Measurements from ENCODE around the gene HGFAC.

HGFAC gene

DNA sequence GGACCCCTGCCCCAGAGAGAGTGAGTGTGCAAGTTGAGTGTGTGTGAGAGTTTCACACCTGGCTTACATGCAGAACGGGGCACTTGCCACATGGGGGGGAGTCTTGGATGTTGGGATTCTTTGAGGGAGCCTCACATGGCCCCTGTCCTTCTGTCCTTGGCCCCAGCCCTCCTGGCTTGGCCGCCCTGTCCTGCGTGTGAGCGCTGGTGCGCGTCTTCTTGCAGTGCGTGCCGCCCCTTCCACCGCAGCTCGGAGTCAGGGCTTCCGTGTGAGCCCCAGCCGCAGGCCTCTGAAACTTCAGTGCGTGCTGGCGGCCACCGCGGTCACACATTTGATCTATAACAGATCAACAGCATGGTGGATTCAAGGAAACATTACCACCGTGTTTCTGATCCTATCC, 30.1 kb upstream of the HGFAC start:
- DNase-seq, result no peak

DNA sequence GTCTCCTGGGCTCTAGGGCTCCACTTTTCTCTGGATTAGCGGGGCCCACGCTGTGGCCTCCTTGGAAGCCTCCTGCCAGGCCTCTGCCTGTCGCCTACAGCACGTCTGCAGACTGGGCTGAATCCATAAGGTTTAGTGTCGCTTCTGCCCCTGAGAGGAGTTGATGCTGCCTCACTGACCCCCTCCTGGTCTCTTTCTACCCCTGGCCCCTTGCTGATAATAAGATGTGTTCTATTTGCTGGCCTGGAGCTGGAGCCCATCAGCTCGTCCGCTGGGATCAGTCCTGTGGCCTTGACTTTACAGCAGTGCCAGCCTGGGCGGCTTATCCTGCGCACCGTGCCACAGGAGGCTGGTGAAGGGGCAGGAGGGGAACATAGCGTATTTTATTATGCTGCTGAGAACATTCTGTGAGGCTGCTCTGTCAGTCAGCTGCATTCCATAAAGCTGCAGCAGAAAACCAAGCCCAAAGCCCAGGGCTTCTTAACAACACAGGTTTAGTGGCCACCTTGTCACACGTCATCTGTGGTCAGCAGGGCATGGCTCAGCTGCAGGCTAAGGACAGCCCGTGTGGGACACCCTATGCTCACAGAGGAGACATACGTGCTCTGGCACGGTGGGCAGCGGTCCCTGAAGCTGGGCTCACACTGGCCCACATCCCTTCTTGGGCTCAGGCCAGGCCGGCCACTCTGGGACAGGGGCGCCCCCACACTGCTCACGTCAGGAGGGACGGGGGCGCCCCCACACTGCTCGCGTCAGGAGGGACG, 29.3 kb upstream of the HGFAC start:
- DNase-seq, result no peak

DNA sequence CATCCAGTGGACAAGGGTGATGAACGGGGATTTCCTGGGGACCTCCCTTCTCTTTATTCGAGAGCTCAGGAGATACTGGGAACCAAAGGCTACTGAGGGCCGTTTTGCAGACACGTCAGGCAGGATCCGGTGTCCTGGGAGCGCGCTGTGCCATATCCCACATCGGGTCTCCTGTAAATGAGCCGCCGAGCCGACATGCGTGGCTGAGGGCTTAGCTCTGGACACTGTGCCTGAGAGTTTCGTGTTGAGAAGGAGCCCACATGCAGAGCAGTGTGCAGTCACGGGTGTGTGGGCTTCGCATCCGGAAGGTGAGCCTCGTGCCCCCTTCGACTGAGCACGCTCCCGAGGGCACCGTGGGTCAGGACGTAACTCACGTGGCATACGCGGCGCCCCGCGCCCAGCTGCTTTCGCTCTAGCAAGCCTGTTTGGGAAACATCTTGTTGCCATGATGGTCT, 28.5 kb upstream of the HGFAC start:
- DNase-seq, result no peak

DNA sequence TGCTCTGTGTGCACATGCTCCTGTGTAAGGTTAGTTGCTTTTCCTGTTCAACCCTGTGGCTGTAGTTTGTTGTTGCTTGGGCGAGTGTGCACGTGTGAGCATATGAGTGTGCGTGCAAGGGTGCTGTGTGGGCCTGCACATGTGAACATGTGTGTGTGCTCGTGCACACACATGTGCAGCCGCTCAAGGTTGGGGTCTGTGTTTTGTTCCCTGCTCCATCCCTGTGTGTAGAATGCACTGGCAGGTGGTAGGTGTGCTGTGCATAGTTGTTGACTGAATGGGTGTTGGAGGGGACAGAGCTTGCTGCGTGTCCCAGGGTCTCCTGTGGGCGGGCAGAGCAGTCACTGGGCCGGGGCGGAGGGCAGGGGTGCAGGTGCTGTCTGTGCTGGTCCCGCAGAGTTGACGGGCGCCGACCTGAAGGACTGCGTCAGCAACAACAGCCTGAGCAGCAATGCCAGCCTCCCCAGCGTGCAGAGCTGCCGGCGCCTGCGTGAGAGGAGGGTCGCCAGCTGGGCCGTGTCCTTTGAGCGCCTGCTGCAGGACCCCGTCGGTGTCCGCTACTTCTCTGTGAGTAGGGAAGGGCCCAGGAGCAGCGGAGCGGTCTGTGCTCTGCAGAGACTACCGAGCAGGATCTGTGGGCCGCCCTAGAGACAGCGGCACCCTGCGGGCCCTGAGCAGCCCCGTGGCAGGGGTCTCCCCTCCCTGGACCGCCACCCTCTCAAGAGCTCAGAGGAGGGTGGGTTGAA, 27.9 kb upstream of the HGFAC start:
- no peak for DNase-seq

DNA sequence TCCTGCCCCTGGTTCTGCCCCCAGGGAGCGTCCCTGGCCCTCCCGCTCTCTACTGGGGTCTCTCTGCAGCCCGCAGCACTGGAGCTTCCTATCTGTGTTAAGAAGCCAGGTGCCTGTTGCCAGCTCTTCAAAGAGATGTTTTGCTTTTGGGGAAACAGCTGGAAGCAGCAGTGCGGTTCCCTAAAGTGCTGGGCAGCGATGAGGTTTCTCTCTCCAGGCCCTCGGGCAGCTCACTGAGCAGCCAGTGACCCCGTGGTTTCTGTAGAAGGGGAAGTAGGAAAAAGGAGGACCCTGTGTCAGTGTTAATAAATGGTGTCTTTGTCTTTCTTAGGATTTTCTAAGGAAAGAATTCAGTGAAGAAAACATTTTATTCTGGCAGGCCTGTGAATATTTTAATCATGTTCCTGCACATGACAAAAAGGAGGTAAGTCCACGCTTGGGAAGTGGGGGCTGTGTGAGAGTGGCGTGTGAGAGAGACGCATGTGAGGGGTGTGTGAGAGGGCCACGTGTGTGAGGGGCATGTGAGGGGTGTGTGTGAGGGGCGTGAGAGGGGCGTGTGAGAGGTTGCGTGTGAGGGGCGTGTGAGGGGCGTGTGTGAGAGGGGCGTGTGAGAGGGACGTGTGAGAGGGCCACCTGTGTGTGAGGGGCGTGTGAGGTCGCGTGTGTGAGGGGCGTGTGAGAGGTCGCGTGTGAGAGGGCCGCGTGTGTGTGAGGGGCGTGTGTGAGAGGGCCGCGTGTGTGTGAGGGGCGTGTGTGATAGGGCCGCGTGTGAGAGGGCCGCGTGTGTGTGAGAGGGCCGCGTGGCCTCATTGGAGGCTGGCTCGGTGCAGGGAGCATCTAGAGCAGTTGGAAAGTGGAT, 27.1 kb upstream of the HGFAC start:
- DNase-seq, result no peak

DNA sequence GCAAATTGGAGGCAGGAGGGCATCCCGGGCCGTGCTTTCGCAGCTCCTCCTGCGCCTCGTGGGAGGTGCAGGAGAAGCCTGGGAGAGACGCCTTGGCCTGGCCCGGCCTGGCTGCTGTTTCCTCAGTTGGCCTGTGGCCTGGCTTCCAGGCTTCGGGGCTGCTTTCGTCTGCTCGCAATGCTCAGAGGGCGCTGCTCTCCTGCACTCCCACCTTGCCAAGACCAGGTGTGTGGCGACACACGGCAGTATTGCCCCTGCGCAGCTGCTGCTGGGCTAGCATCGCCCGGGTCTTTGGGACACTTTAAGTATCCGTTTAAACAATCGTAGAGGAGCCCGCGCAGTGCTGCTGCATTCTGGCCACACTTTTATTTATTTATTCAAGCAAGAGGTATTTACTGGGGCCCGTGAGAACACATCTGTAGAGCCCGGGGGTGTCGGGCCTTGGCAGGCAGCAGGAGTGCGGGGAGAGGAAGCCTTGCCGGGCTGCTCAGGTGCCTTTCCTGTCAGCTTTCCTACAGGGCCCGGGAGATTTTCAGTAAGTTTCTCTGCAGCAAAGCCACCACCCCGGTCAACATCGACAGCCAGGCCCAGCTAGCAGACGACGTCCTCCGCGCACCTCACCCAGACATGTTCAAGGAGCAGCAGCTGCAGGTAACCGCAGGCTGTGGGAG, 26.2 kb upstream of the HGFAC start:
- no peak for DNase-seq

DNA sequence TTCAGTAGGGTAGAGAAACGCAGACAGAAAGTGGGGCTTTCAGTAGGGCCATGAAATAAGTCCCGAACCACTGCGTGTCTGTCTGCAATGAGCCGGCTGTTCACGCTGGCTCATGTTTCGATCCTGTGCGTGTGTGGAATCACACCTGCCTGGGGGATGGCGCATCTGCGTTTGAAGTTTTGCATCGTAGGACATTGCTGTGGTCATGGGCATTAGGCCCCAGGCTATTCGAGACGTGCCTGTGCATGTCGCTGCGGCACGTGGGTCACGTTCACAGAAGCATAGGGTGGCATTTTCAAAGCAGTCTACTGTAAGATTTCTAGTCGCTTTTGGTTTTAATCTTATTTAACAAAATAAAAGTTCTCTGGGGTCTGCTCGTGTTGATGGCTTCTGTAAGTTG, 25.5 kb upstream of the HGFAC start:
- DNase-seq, result no peak

DNA sequence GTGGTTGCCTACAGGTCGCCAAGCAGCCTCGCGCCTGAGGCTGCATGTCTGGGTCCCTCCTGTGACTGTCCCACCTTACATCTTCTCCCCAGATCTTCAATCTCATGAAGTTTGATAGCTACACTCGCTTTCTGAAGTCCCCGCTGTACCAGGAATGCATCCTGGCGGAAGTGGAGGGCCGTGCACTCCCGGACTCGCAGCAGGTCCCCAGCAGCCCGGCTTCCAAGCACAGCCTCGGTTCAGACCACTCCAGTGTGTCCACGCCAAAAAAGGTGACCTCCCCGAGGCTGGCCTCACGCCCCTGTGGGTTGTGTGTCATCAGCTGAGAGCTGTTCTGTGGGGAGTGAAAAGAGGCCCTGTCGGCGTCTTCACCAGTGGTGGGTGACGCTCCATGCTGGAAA, 24.9 kb upstream of the HGFAC start:
- no peak for DNase-seq

DNA sequence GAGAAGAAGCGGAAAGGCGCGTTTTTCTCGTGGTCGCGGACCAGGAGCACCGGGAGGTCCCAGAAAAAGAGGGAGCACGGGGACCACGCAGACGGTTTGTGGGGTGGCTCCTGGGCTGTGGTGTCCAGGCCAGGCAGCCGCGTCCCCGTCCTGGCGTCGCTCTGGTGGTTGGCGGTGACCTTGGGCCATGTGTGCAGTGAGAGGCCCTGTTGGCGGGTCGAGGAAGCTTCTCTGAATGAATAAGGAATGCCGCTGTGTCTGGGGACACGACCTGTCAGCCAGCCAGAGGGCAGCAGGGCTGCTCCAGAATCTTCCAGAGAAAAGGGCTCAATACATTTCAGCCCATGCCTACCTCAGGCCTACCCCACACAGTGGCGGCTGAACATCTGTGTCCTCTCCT, 24.3 kb upstream of the HGFAC start:
- no peak for DNase-seq

DNA sequence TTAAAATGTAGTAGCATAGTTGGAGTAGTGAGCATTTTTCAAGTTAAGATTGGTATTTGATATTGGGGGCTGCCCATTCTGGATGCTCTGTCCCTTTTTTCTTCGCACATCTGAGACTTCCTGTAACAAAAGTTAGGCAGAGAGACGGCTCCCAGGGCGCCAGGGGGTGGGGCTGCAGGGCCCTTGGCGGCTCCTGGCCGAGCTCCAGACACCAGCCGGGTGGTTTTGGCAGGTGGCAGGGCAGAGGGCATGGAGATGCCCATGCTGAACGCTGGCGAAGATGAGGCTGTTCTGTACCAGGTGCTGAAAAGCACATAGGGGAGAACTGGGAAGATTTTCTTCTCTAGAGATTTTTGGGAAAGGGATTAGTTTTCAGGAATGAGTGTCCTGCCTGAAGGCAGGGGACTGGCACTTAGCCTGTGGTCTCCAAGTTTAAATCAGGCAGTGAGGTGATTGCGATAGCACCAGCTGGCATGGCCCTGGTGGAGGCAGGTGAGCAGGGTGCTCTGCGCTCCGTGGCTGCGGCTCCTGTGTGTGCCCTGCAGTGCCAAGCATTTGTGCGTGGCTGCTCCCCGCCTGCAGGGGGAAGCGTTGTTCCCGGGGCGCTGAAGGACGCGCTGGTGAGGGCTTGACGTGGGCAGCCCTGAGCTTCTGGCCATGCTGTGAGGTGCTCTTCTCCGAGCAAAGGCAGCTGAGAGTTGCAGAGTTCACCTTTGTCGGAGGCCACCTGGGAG, 23.6 kb upstream of the HGFAC start:
- no peak for DNase-seq

DNA sequence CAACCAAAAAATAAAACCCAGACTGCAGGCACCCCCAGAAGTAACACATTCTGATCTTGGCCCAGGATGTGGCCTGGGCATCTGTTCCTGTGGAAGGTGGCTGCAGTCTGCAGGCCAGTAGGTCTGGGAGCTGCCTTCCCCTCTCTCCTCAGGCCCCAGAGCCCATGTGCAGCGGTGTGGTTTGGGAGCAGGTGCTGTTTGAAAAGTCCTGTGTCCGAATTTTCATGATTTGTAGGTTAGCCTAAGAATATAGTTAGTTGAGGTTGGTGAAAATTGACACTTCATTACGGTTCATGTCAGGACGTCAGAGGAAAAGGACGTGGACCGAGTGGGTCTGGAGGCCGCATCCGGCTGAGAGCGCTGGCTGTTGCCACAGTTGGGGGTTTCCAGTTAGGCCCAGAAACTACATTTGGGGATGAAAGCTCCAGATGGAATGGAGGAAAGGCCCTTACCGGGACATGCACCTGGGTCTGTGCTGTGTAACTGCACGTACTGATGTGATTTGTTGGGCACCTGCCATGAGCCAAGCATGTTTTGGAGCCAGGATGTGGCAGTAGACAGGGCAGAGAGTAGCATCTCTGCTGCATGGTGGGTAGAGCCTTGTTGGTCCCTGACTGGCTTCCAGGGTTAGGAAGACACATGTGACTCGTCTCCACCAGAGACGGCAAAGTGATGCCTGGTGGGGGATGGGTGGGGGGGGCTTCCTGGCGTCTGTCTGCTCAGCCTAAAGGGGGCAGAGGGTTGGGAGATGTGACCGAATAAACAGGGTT, 21.7 kb upstream of the HGFAC start:
- no peak for DNase-seq

DNA sequence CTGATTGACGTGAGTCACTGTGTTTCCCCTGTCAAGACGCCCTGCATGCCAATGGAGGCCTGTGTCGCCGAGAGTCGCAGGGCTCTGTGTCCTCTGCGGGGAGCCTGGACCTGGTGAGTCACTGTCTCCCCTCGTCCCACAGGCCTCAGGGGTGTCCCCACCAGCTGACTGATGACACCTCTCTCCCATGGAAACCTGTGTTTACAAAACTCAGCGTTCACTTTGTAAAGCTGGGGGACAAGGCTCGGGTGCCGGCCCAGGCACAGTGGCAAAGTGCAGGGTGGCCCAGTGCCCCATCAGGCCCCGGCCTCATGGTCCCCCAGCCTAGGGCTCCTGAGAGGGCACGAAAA, 21.2 kb upstream of the HGFAC start:
- no peak for DNase-seq

DNA sequence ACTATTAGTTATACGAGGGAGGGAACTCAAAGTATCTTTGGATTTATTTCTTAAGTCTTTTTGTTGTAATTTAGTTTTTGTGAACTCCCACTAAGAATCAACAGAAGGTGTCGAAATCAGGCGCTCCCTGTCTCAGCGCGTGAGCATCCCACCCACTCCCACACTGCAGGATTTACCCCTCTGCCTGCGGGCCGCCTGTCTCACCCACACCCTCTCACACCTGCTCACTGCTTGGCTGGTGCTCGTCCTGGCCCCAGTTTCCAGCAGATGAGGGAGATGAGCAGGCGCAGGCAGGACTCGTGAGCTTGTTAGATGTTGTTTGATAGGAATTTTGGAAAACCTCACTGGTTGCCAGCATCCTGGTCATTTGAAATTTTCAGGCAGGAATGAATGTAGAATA, 20.8 kb upstream of the HGFAC start:
- no peak for DNase-seq

DNA sequence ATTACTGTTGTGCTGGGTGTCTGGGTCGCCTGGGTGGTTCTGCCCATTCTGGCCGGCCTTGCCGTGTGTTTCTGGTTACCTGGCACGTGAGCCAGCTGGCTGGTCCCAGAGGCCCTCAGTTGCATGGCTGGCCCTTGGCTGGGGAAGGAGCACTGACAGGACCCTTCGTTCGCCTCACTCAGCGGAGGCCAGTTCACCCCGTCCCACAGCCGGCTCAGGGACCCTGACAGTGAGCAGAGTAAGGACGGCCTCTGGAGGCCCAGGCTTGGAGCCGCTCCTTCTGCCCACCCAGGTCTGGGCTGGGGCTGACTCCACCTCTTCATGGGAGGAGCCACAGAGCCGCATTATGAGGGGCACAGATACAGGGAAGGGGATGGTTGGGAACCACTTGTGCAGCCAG, 20.3 kb upstream of the HGFAC start:
- no peak for DNase-seq

DNA sequence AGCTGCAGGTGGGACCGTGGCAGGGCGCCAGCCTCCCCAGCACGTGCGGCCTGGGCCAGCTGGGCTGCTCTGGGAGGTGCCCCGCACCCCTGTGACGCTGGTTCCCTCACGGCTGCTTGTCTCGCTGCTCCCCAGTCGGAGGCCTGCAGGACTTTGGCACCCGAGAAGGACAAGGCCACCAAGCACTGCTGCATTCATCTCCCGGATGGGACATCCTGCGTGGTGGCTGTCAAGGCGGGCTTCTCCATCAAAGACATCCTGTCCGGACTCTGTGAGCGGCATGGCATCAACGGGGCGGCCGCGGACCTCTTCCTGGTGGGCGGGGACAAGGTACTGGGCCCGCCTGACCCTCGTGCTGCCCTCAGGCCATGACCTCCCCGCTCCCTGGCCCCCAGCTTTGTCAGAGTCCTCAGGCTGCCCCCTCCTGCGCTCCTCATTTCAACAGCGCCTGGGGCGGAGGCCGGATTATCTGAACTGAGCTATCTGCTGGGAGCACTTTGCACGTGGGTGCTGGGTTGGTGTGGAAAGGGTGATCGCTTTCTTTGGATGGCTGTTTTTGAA, 19.4 kb upstream of the HGFAC start:
- DNase-seq, result no peak

DNA sequence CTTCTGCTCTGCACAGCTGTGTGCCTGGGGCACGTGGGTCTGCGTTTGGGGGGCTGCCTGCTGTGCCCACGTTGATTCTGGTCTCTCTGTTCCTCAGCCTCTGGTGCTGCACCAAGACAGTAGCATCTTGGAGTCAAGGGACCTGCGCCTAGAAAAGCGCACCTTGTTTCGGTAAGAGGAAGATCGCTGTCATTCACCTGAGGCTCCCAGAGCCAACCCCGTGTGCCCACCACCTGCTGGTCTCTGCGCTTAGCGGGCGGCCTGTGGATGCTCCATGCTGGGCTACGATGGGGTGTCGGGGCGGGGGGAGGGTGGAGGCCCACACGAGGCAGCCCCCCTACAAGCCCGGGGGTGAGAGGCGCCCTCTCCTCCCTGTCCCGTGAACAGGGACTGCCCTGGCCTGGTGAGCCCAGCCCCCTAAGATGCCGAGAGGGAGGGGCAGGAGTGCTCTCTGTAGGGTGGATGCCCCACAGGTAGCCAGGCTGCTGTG, 18.9 kb upstream of the HGFAC start:
- DNase-seq, result no peak

DNA sequence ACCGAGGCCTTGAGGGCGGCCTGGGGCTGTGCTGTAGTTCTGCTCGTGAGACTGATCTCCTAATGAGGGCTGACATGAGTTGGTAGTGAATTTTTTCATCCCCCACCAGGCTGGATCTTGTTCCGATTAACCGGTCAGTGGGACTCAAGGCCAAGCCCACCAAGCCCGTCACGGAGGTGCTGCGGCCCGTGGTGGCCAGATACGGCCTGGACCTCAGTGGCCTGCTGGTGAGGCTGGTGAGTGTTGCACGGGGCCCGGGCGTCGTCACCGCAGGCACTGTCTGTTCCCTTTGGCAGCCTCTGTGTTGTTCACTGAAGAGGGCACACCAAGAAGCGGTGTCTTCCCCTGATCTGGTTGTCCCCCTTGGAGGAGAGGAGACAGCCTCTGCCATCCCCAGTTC, 18.4 kb upstream of the HGFAC start:
- DNase-seq, result no peak

DNA sequence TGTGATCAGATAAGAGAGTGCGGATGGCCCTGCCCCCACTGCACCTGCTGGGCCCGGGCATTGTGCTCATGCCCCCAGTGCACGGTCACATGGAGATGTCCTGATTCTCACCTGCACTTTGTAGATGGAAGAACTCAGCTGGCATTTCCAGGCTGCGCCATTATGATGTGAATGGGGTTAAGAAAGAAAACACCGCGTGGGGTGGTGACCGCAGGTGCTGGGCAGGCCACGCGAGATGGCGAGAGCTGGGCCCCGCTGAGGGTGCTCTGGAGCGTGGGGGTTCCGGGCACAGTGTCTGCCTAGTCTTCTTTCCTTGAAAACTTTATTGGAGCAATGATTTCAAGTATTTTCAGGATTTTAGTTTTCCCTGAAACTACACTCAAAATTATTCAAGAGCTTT, 17.8 kb upstream of the HGFAC start:
- DNase-seq, result no peak

DNA sequence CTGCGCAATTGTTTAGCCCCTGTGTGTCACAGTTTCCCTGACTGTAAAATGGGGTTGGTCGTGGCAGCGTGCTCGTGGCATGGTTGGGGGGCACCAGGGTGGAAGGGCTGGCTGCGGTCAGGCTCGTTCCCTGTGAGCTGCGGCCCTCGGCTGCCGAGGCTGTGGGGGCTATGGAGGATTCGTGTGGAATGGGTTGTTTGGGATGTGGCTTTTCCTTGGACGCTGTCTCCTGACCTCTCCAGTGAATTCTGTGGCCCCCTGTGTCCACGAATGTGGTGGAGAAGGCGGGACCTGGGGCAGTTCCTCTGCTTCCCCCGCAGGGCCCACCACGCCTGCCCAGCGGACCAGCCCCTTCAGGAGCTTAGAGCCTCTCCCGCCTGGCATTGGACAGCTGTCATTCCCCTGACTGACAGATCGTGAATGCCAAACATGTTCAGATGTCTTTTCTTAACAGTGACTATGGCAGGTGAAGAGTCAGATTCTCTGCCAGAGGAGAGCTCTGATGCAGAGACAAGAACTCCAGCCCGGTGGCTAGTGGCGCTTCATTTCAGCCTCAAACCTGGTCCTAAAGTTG, 17.2 kb upstream of the HGFAC start:
- no peak for DNase-seq

DNA sequence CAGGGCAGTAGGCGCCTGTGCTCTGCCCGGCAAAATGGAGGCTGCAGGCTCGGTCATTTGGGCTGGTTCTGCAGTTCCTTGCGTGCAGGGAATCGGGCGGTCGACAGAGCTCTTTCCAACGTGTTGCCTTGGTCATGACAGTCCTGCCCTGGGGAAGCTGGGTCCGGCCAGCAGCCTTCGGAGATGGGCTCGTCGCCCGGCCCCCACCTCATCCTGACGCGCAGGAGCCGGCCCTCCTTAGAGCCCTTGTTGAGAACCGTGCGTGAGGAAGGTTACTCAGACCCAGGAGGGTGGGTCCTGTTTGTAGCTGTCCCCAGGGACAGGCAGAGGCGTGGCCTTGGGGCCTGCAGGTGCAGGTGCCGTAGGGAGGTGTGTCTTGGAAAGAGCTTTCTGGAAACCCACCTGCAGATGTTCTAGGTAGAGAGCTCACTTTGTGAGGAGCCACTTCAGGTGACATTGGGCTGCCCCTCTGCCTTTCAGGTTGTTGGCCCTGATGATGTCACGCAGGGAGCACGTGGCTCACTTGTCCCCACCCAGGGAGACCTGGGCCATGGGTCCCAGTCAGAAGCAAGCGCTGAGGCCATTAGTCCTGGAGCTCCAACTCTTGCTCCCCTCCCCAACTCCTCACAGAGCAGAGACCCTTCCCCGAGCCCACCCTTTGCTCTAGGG, 15.2 kb upstream of the HGFAC start:
- DNase-seq, result no peak
